ENCODE measurements around the gene GTF3C1.

Gene GTF3C1

GRCh38 chr16:27429981-27430441 lies 119.7 kb downstream of the GTF3C1 start:
- Histone ChIP-seq H3K9ac (ENCODE audit: low read length) (no peak overlapping the region), H3K36me3 (ENCODE audit: control insufficient read depth, insufficient read depth, low read length, severe bottlenecking) (no peaks in the 10 kb centered on the region), H3K9me3 (ENCODE audit: control insufficient read depth, low read length) (no peaks in the 10 kb centered on the region), H3K4me1 (ENCODE audit: control insufficient read depth, insufficient read depth, low read length) (peaks cover 14% of the 10 kb centered on the region), H3K27me3 (replicated peaks; ENCODE audit: control insufficient read depth, insufficient read depth, low read length) (no peaks in the 10 kb centered on the region), H3K4me3 (ENCODE audit: low read length) (no peak overlapping the region)
- DNase-seq (ENCODE audit: low read depth): no peak

GRCh38 chr16:27429330-27429871 lies 120.3 kb downstream of the GTF3C1 start:
- Histone ChIP-seq H3K9me3 (ENCODE audit: control insufficient read depth, low read length) (no peaks in the 10 kb centered on the region), H3K4me3 (ENCODE audit: low read length) (no peak overlapping the region), H3K27me3 (replicated peaks; ENCODE audit: control insufficient read depth, insufficient read depth, low read length) (no peaks in the 10 kb centered on the region), H3K4me1 (ENCODE audit: control insufficient read depth, insufficient read depth, low read length) (peaks cover 14% of the 10 kb centered on the region), H3K9ac (ENCODE audit: low read length) (no peak overlapping the region), H3K36me3 (ENCODE audit: control insufficient read depth, insufficient read depth, low read length, severe bottlenecking) (no peaks in the 10 kb centered on the region)
- DNase-seq (ENCODE audit: low read depth): no peak

- Histone ChIP-seq H3K4me1 (ENCODE audit: control insufficient read depth, insufficient read depth, low read length) (peaks cover 14% of the 10 kb centered on the region), H3K4me3 (ENCODE audit: low read length) (no peak overlapping the region), H3K9me3 (ENCODE audit: control insufficient read depth, low read length) (peaks cover 4% of the 10 kb centered on the region), H3K36me3 (ENCODE audit: control insufficient read depth, insufficient read depth, low read length, severe bottlenecking) (no peaks in the 10 kb centered on the region), H3K27me3 (replicated peaks; ENCODE audit: control insufficient read depth, insufficient read depth, low read length) (no peaks in the 10 kb centered on the region), H3K9ac (ENCODE audit: low read length) (no peak overlapping the region)
- DNase-seq (ENCODE audit: low read depth): no peak
Measured at GRCh38 chr16:27428026-27428785, 121.5 kb downstream of the GTF3C1 start.

GRCh38 chr16:27427538-27427937 lies 122.2 kb downstream of the GTF3C1 start:
- Histone ChIP-seq H3K9me3 (ENCODE audit: control insufficient read depth, low read length) (peaks cover 11% of the 10 kb centered on the region), H3K9ac (ENCODE audit: low read length) (no peak overlapping the region), H3K4me3 (ENCODE audit: low read length) (no peak overlapping the region), H3K4me1 (ENCODE audit: control insufficient read depth, insufficient read depth, low read length) (peaks cover 9% of the 10 kb centered on the region), H3K36me3 (ENCODE audit: control insufficient read depth, insufficient read depth, low read length, severe bottlenecking) (no peaks in the 10 kb centered on the region), H3K27me3 (replicated peaks; ENCODE audit: control insufficient read depth, insufficient read depth, low read length) (no peaks in the 10 kb centered on the region)
- DNase-seq (ENCODE audit: low read depth): no peak

- Histone ChIP-seq H3K9me3 (ENCODE audit: control insufficient read depth, low read length) (peaks cover 19% of the 10 kb centered on the region), H3K36me3 (ENCODE audit: control insufficient read depth, insufficient read depth, low read length, severe bottlenecking) (no peaks in the 10 kb centered on the region), H3K4me3 (ENCODE audit: low read length) (no peak overlapping the region), H3K4me1 (ENCODE audit: control insufficient read depth, insufficient read depth, low read length) (peaks cover 3% of the 10 kb centered on the region), H3K27me3 (replicated peaks; ENCODE audit: control insufficient read depth, insufficient read depth, low read length) (no peaks in the 10 kb centered on the region), H3K9ac (ENCODE audit: low read length) (no peak overlapping the region)
- peak; percentile 55 for DNase-seq (ENCODE audit: low read depth)
Measured at GRCh38 chr16:27426423-27427408, 123.0 kb downstream of the GTF3C1 start.

- Histone ChIP-seq H3K9me3 (ENCODE audit: control insufficient read depth, low read length) (peaks cover 26% of the 10 kb centered on the region), H3K9ac (ENCODE audit: low read length) (no peak overlapping the region), H3K27me3 (replicated peaks; ENCODE audit: control insufficient read depth, insufficient read depth, low read length) (no peaks in the 10 kb centered on the region), H3K4me3 (ENCODE audit: low read length) (no peak overlapping the region), H3K4me1 (ENCODE audit: control insufficient read depth, insufficient read depth, low read length) (peaks cover 3% of the 10 kb centered on the region), H3K36me3 (ENCODE audit: control insufficient read depth, insufficient read depth, low read length, severe bottlenecking) (no peaks in the 10 kb centered on the region)
- no peak for DNase-seq (ENCODE audit: low read depth)
Measured at GRCh38 chr16:27425961-27426360, 123.8 kb downstream of the GTF3C1 start.

GRCh38 chr16:27424772-27425498 lies 124.8 kb downstream of the GTF3C1 start:
- Histone ChIP-seq H3K9me3 (ENCODE audit: control insufficient read depth, low read length) (peaks cover 28% of the 10 kb centered on the region), H3K27me3 (replicated peaks; ENCODE audit: control insufficient read depth, insufficient read depth, low read length) (no peaks in the 10 kb centered on the region), H3K4me1 (ENCODE audit: control insufficient read depth, insufficient read depth, low read length) (peaks cover 3% of the 10 kb centered on the region), H3K9ac (ENCODE audit: low read length) (no peak overlapping the region), H3K4me3 (ENCODE audit: low read length) (no peak overlapping the region), H3K36me3 (ENCODE audit: control insufficient read depth, insufficient read depth, low read length, severe bottlenecking) (no peaks in the 10 kb centered on the region)
- DNase-seq (ENCODE audit: low read depth): no peak

GRCh38 chr16:27421961-27422740 lies 127.6 kb downstream of the GTF3C1 start:
- H3K4me1 ChIP-seq (ENCODE audit: control insufficient read depth, insufficient read depth, low read length): peaks cover 2% of the 10 kb centered on the region
- H3K4me3 ChIP-seq (ENCODE audit: low read length): peak overlapping the region; percentile 12
- no peaks in the 10 kb centered on the region for H3K36me3 ChIP-seq (ENCODE audit: control insufficient read depth, insufficient read depth, low read length, severe bottlenecking)
- H3K27me3 ChIP-seq (replicated peaks; ENCODE audit: control insufficient read depth, insufficient read depth, low read length): no peaks in the 10 kb centered on the region
- H3K9ac ChIP-seq (ENCODE audit: low read length): no peak overlapping the region
- H3K9me3 ChIP-seq (ENCODE audit: control insufficient read depth, low read length): peaks cover 28% of the 10 kb centered on the region
- DNase-seq (ENCODE audit: low read depth): no peak

GRCh38 chr16:27417047-27417671 lies 132.6 kb downstream of the GTF3C1 start:
- Histone ChIP-seq H3K4me1 (ENCODE audit: control insufficient read depth, insufficient read depth, low read length) (peaks cover 11% of the 10 kb centered on the region), H3K4me3 (ENCODE audit: low read length) (no peak overlapping the region), H3K27me3 (replicated peaks; ENCODE audit: control insufficient read depth, insufficient read depth, low read length) (no peaks in the 10 kb centered on the region), H3K9me3 (ENCODE audit: control insufficient read depth, low read length) (peaks cover 13% of the 10 kb centered on the region), H3K36me3 (ENCODE audit: control insufficient read depth, insufficient read depth, low read length, severe bottlenecking) (no peaks in the 10 kb centered on the region), H3K9ac (ENCODE audit: low read length) (no peak overlapping the region)
- no peak for DNase-seq (ENCODE audit: low read depth)
